Ishikawa (cell line): ENCODE data around the gene HGD.

Experiments used
- CREB1 ChIP-seq: IDR thresholded peaks from 2 replicates; pipeline ENCODE4 v1.6.1; 2012; ENCODE audit warnings: low read depth
- REST ChIP-seq: IDR thresholded peaks from 2 replicates; pipeline ENCODE4 v1.6.1; 2012; ENCODE audit warnings: low read depth, mild to moderate bottlenecking
- TAF1 ChIP-seq: IDR thresholded peaks from 2 replicates; pipeline ENCODE4 v1.6.1; 2012; ENCODE audit warnings: low read depth, mild to moderate bottlenecking
- TEAD4 ChIP-seq: IDR thresholded peaks from 2 replicates; pipeline ENCODE4 v1.6.1; 2012
- YY1 ChIP-seq: IDR thresholded peaks from 2 replicates; pipeline ENCODE4 v1.6.1; 2012; ENCODE audit warnings: low read depth
- TF ChIP-seq, protein P1 (sequence below): IDR thresholded peaks from 2 replicates; pipeline ENCODE4 v1.6.1; 2012

DNA sequence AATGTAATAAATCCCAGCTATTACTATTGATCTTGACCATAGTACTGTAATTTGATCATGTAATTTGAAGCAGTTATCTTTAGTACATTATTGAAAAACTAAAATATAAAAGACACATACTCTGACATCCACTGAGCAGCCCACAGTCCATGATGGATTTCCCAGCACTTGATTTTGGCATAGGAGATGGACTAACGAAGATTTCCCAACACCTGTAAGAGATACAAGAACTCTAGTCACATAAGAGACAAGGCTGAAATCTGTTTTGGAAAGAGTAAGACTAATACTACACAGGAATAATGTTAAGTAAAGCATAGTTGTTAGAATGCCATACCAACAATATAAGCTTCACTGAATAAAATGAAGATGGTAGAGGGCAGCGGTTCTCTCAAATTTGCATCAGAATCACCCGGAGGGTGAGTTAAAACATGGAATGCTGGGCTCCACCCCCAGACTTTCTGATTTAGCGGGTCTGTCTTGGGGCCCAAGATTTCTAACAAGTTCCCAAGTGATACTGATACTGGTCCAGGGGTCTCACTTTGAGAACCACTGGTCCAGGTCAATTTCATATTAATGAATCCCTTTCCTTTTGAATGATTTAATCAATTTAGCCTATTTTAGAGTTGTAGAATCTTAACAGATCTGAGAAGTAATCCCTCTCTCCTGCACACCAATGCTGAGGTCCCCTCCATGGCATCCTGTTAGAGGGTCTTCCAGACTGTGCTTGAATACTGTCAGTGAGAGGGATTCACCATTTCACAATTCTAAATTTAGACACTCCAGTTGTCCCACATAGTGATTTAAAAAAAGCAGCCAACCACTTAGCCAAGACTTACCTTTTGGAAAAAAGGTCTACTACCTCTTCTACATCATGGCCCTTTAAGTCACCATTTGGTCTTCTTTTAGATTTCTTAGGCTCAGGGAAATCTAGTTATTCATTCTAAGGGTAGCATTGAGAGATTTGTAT, 48.8 kb upstream of the HGD start:
- no peak for TF ChIP-seq CREB1
- TF ChIP-seq, protein P1, sequence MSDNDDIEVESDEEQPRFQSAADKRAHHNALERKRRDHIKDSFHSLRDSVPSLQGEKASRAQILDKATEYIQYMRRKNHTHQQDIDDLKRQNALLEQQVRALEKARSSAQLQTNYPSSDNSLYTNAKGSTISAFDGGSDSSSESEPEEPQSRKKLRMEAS = no peak
- no peak for TF ChIP-seq YY1
- TF ChIP-seq TEAD4 = no peak
- TF ChIP-seq TAF1 = no peak
- no peak for TF ChIP-seq REST
